GM15510 (cell line): ENCODE results near the gene CCDC85B.

Experiments
- POLR2A ChIP-seq: IDR thresholded peaks from 3 replicates; pipeline ENCODE4 v1.6.1; 2011; ENCODE audit warnings: borderline replicate concordance; ENCODE audit not compliant: insufficient read length; ENCODE audit errors: extremely low read depth

CCDC85B gene

GRCh38 chr11:65918211-65919140 is 28.0 kb downstream of the CCDC85B start, which contains the start of gene C11orf68:
Gene C11orf68, minus strand, starts transcription at chr11:65919062. Its CDS starts 31 bp downstream, at chr11:65919031.
- peak; percentile 69 for TF ChIP-seq POLR2A

- no peak for TF ChIP-seq POLR2A
Measured at GRCh38 chr11:65919141-65919572, 28.7 kb downstream of the CCDC85B start, which contains the start of gene DRAP1. Gene DRAP1, plus strand, starts transcription at chr11:65919426. Its CDS starts 76 bp downstream, at chr11:65919502.

GRCh38 chr11:65919573-65920371 is 29.3 kb downstream of the CCDC85B start:
- TF ChIP-seq POLR2A, result peak; percentile 10

GRCh38 chr11:65920372-65920802 is 29.9 kb downstream of the CCDC85B start:
- TF ChIP-seq POLR2A, result no peak

- no peak for TF ChIP-seq POLR2A
Measured at GRCh38 chr11:65921033-65921555, 30.6 kb downstream of the CCDC85B start.

GRCh38 chr11:65921876-65922275 is 31.4 kb downstream of the CCDC85B start:
- TF ChIP-seq POLR2A, result no peak

GRCh38 chr11:65922565-65922964 is 32.1 kb downstream of the CCDC85B start:
- no peak for TF ChIP-seq POLR2A

GRCh38 chr11:65925397-65925796 is 34.9 kb downstream of the CCDC85B start:
- TF ChIP-seq POLR2A, result no peak

GRCh38 chr11:65927904-65928397 is 37.5 kb downstream of the CCDC85B start:
- peak; percentile 54 for TF ChIP-seq POLR2A

GRCh38 chr11:65928667-65929066 is 38.2 kb downstream of the CCDC85B start:
- peak; percentile 18 for TF ChIP-seq POLR2A

GRCh38 chr11:65931773-65932557 is 41.5 kb downstream of the CCDC85B start:
- no peak for TF ChIP-seq POLR2A

GRCh38 chr11:65932558-65932919 is 42.1 kb downstream of the CCDC85B start:
- no peak for TF ChIP-seq POLR2A

- no peak for TF ChIP-seq POLR2A
Measured at GRCh38 chr11:65934014-65934413, 43.5 kb downstream of the CCDC85B start.

GRCh38 chr11:65937766-65938165 is 47.3 kb downstream of the CCDC85B start:
- TF ChIP-seq POLR2A, result no peak
